T-helper 2 cell treated with Interferon-gamma antibody and Interleukin-4, amounts not matched to agents 5 μg/mL and 100 μg/mL, for 36 hours (primary cell): Measurements from ENCODE around the gene SLC22A2.
"Not testable (repeated sequence)": the region's sequence is repeated elsewhere in the genome, so short reads cannot be mapped to it uniquely, and the experiment has no call there.

ENCODE experiments used
- DNase-seq: peaks from one replicate; pipeline ENCODE4 v3.0.0; 2021; ENCODE audit warnings: low spot score
- H3K27ac Mint-ChIP-seq: one replicate; pipeline ENCODE4 v1.8.0; 2021; ENCODE audit warnings: mild to moderate bottlenecking, mixed read lengths
- H3K27me3 Mint-ChIP-seq: one replicate; pipeline ENCODE4 v1.8.0; 2021; ENCODE audit warnings: low read depth, mixed read lengths
- H3K36me3 Mint-ChIP-seq: one replicate; pipeline ENCODE4 v1.8.0; 2021; ENCODE audit warnings: low read depth, mixed read lengths
- H3K4me1 Mint-ChIP-seq: one replicate; pipeline ENCODE4 v1.8.0; 2021; ENCODE audit warnings: low read depth, mixed read lengths
- H3K4me3 Mint-ChIP-seq: one replicate; pipeline ENCODE4 v1.8.0; 2022; ENCODE audit warnings: mild to moderate bottlenecking, moderate library complexity, mixed read lengths
- H3K9me3 Mint-ChIP-seq: one replicate; pipeline ENCODE4 v1.8.0; 2021; ENCODE audit warnings: mixed read lengths

The SLC22A2 gene

DNA sequence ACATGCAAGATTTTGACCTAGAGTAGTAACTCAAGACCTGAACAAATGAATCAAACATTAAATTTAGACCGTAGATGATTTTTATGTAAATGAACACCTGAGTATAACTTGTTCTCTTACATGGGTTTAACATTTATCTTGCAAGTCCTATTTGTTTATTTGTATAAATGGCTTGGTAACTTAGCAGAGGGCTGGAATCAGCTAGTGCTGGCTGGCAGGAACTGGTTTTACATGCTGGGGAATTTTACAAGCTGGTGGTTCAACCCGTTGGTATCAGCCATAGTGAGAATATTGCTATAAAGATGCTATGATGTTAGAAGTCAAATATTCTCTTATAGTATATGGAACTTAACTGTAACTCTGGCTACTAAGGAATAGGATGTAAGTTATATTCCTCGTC lies 8.9 kb downstream of the SLC22A2 start:
- Mint-ChIP-seq H3K27me3 (peaks cover 7% of the 10 kb centered on the region), H3K27ac (no peak overlapping the region), H3K4me3 (no peak overlapping the region), H3K36me3 (no peaks in the 10 kb centered on the region), H3K9me3 (no peaks in the 10 kb centered on the region), H3K4me1 (no peaks in the 10 kb centered on the region)
- DNase-seq: no peak

DNA sequence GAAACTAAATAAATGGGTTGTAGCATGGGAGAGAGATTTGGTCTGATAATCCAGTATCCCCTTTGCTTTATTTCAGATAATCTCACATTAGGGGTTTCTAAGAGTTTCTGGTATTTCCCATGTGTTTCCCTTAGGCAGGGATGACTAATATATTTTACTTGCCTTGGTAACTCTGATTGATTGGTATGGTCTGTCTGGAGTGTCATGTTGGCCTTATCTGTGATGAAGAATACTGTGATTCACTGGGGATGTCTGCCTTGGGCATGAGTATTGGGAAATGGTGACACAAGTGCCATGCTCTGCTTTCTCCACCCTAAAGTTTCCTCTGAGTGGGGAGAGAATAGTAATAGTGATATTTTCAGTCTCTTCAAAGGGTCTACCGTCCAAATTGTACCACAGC lies 10.1 kb downstream of the SLC22A2 start:
- Mint-ChIP-seq H3K9me3 (no peaks in the 10 kb centered on the region), H3K4me1 (no peaks in the 10 kb centered on the region), H3K4me3 (no peak overlapping the region), H3K27ac (no peak overlapping the region), H3K27me3 (peaks cover 4% of the 10 kb centered on the region), H3K36me3 (no peaks in the 10 kb centered on the region)
- no peak for DNase-seq

DNA sequence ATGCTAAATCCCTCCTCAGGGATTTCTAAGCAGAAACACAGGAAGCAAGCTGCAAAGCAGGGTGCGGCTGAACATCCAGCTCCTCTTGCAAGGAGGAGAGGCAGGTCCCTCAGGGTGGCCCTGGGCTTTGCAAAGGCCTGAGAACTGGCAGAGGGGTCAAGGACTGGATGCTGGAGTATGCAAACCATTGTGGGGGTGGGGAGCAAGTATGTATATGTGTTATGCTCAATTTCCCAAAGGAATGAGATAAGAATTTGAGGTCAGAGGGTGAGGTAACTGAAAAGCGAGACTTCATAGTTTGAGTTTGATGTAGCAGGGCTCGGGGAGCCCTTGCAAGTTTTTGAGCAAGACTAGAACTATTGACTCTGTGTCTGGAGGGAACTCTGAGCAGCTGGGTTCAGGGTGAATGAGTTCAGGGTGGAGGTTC lies 11.2 kb downstream of the SLC22A2 start:
- H3K9me3 Mint-ChIP-seq: no peaks in the 10 kb centered on the region
- no peaks in the 10 kb centered on the region for H3K4me1 Mint-ChIP-seq
- H3K4me3 Mint-ChIP-seq: no peak overlapping the region
- no peaks in the 10 kb centered on the region for H3K36me3 Mint-ChIP-seq
- no peak overlapping the region for H3K27ac Mint-ChIP-seq
- peaks cover 4% of the 10 kb centered on the region for H3K27me3 Mint-ChIP-seq
- DNase-seq: no peak

DNA sequence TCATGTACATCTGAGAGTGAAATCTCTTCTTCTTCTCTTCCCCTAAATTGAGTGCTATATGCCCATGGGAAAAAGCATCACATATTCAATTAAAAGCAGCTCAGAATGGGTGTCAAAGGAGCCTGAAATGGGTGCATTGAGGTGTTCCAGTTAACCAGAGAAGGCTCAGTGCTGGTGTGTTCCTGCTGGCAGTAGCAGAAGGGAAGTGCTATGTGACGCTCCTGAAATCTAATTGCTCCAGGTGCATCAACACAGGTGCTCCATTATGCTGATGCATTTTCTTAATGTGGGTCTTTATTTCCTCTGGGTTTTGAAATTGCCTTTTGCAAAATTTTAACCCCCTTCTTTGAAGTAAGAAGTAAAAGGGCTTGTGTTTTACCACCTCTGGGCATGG lies 17.9 kb downstream of the SLC22A2 start:
- H3K36me3 Mint-ChIP-seq: no peaks in the 10 kb centered on the region
- H3K27ac Mint-ChIP-seq: no peak overlapping the region
- no peaks in the 10 kb centered on the region for H3K27me3 Mint-ChIP-seq
- H3K4me3 Mint-ChIP-seq: no peak overlapping the region
- no peaks in the 10 kb centered on the region for H3K9me3 Mint-ChIP-seq
- no peak for DNase-seq
- no peaks in the 10 kb centered on the region for H3K4me1 Mint-ChIP-seq

DNA sequence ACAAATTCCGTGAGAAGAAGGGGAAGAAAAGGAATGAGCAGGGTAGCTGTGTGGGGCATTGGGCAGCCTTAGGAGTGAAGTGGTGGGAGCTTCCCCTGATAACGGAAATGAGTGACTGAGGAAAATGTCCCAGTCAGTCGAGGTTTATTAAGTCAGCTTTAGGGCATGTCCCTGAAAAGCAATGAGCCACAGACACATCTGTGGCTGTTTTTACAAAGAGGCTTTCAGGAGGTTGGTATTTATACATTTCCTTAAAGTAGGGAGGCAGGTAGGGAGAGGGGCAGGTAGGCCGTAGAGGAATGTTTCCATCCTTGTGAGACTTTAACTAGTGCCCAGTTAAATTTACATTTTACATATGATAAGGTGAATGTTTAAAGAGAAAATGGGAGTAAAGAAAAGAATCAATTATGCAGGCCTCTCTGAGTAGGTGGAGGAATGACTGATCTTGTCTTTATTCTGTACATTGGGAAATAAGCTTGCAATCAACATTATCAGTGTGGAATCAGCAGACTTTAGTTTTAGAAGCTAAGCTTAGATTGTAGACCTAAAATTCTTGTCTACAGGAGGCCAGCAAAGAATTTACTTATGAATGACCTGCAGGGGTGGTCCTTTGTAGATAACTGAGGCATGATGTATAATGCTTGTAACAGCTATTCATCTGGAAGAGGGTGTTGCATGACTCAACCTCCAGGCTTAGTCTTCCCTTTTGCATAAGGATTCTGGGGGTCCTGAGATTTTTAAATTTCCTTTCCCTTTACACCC lies 18.5 kb downstream of the SLC22A2 start:
- H3K36me3 Mint-ChIP-seq: no peaks in the 10 kb centered on the region
- no peaks in the 10 kb centered on the region for H3K27me3 Mint-ChIP-seq
- no peak for DNase-seq
- H3K9me3 Mint-ChIP-seq: no peaks in the 10 kb centered on the region
- H3K4me1 Mint-ChIP-seq: no peaks in the 10 kb centered on the region
- no peak overlapping the region for H3K27ac Mint-ChIP-seq
- H3K4me3 Mint-ChIP-seq: no peak overlapping the region

DNA sequence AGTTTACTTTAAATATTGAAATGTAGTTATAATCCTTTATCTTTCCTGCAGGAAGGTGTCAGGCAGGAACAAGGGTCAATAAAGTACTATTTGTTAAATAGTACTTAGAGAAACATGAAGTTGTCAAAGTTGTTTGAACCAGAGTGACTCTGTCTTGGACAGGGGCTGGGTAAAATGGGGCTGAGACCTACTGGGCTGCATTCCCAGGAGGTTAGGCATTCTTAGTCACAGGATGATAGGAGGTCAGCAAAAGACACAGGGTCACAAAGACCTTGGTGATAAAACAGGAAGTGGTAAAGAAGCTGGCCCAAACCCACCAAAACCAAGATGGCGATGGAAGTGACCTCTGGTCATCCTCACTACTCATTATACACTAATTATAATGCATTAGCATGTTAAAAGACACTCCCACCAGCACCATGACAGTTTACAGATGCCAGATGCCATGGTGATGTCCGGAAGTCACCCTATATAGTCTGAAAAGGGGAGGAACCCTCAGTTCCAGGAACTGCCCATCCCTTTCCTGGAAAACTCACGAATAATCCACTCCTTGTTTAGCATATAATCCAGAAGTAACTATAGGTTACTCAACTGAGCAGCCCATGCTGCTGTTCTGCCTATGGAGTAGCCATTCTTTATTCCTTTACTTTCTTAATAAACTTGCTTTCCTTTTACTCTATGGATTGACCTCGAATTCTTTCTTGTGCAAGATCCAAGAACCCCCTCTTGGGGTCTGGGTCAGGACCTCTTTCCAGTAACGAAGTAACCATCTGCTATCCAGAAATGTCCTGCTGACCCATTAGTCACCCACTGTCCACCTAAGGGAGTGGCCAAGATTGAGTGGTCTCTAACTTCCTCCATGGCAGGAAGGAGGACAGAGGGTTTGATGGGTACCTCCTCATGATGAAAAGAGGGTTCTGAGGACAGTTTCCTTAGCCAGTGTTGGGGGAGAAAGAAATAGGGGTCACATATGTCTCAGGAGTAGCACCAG lies 19.6 kb downstream of the SLC22A2 start:
- DNase-seq: no peak
- Mint-ChIP-seq H3K9me3 (no peaks in the 10 kb centered on the region), H3K36me3 (no peaks in the 10 kb centered on the region), H3K27me3 (no peaks in the 10 kb centered on the region), H3K27ac (no peak overlapping the region), H3K4me3 (no peak overlapping the region), H3K4me1 (no peaks in the 10 kb centered on the region)

DNA sequence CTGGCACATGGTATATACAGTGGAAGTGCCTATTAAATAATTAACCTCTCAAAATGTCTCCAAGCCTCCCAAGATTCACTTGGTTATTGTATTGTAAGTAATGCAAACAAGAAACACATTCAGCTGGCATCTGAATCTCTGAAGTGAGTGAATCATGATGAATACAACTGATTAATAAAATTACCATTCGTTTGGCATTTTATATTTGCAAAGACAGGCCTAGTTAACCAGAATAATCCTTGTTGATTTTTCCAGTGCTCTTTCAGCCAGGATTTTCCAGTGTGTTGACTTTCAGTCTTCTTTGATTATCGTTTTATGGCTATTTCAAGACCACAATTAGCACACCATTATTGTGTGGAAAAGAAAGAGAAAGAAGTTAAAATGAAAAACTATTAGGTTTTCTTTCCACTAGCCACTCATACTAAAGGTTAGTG lies 20.3 kb downstream of the SLC22A2 start:
- Mint-ChIP-seq H3K27ac (no peak overlapping the region), H3K9me3 (no peaks in the 10 kb centered on the region), H3K4me3 (no peak overlapping the region), H3K36me3 (no peaks in the 10 kb centered on the region), H3K27me3 (no peaks in the 10 kb centered on the region), H3K4me1 (no peaks in the 10 kb centered on the region)
- no peak for DNase-seq

DNA sequence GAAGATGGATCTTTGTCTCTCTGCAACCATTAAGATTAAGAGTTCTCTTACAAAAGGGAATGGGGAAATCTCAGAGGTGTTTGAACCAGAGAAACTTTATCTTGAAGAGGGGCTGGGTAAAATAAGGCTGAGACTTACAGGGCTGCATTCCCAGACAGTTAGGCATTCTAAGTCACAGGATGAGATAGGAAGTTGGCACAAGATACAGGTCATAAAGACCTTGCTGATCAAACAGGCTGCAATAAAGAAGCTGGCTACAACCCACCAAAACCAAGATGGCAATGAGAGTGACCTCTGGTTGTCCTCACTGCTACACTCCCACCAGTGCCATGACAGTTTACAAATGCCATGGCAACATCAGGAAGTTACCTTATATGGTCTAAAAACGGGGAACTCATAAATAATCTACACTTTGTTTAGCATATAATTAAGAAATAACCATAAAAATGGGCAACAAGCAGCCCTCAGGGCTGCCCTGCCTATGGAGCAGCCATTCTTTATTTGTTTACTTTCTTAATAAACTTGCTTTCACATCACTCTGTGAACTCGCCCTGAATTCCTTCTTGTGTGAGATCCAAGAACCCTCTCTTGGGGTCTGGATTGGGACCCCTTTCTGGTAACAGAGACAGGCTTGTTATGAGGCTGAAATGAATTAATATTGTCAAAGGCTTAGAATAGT lies 20.9 kb downstream of the SLC22A2 start:
- not testable (repeated sequence) for H3K9me3 Mint-ChIP-seq, H3K27ac Mint-ChIP-seq, H3K27me3 Mint-ChIP-seq, H3K4me3 Mint-ChIP-seq, H3K36me3 Mint-ChIP-seq, DNase-seq, H3K4me1 Mint-ChIP-seq

DNA sequence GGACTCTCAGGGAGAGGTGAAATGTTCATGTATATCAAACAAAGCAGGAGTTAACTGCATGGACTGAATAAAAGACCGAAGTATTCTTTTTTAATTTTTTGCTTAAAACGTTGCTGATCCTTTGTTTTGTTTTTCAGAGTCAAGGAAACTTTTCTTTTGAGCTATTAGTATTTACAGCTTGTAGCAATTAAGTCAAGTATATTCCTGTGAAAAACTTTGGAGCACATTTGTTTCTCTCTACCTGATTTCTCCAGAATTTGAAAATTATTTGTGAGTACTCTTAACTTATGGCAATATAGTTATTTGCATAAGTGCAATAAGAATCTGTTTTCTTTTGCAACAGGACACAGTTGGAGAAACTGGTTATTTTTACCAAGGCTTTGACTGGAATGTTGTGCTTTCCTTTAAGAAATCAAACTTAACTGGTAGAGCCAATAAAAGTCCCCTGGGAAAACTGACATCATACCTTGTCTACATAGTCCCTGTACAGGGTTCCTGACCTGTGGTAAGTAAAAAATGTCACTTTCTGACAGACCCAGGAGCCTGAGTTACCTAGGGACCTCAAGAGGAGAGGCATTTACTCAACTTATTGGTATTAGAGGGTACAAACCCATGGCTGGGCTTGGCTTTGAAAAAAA lies 22.3 kb downstream of the SLC22A2 start:
- H3K4me3 Mint-ChIP-seq, H3K9me3 Mint-ChIP-seq, H3K27me3 Mint-ChIP-seq, DNase-seq, H3K4me1 Mint-ChIP-seq, H3K27ac Mint-ChIP-seq, H3K36me3 Mint-ChIP-seq: not testable (repeated sequence)

DNA sequence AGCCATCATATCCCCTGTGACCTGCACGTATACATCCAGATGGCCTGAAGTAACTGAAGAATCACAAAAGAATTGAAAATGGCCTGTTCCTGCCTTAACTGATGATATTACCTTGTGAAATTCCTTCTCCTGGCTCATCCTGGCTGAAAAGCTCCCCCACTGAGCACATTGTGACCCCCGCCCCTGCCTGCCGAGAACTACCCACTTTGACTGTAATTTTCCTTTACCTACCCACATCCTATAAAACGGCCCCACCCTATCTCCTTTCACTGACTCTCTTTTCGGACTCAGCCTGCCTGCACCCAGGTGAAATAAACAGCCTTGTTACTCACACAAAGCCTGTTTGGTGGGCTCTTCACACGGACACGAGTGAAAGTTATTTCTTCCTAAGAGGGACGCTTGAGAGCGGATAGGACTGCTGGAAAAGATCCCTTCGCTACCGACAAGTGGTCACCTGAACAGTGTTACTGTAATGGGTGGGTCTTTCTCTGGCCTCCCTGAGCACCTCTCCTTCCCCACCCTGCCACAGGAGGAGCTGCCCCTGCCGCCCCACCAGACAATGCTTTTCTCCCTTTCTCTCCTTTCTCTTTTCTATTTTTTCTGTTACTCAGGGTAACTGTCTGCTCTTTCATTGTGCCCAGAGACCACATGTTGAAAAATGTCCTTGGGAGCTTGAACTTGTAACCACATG lies 24.5 kb downstream of the SLC22A2 start:
- not testable (repeated sequence) for H3K4me3 Mint-ChIP-seq, DNase-seq, H3K27ac Mint-ChIP-seq, H3K4me1 Mint-ChIP-seq, H3K36me3 Mint-ChIP-seq, H3K9me3 Mint-ChIP-seq, H3K27me3 Mint-ChIP-seq

DNA sequence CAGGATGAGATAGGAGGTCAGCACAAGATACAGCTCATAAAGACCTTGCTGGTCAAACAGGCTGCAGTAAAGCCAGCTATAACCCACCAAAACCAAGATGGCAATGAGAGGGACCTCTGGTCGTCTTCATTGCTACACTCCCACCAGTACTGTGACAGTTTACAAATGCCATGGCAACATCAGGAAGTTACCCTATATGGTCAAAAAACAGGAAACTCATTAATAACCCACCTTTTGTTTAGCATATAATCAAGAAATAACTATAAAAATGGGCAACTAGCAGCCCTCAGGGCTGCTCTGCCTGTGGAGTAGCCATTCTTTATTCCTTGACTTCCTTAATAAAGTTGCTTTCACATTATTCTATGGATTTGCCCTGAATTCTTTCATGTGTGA lies 30.9 kb downstream of the SLC22A2 start:
- Mint-ChIP-seq H3K4me1 (no peaks in the 10 kb centered on the region), H3K27me3 (no peaks in the 10 kb centered on the region), H3K4me3 (no peak overlapping the region), H3K9me3 (peaks cover 4% of the 10 kb centered on the region), H3K36me3 (no peaks in the 10 kb centered on the region), H3K27ac (no peak overlapping the region)
- no peak for DNase-seq

DNA sequence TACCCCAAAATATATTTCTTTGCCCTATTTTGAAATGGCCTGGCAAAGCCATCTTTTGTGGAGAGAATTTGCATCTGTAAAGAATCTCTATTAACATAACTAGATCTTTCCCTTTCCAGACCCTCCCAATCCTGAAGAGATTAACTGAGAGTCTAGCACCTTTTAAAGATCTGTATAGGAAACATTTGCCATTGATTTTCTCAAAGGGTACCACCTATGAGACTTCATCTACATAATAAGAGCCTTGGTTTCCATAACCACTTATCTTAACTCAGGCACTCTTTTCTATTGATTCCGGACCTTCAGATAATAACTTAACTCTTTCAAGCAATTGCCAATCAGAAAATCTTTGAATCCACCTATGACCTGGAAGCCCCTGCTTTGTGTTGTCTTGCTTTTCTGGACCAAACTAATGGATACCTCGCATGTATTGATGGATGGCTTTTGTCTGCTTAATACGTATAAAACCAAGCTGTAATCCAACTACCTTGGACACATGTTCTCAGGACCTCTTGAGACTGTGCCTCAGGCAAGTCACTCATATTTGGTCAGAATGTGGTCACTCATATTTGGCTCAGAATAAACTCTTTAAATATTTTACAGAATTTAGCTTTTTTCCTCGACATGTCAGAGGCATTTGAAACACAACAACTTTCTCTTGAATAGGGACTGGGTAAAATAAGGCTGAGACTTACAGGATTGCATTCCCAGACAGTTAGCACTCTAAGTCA lies 31.4 kb downstream of the SLC22A2 start:
- DNase-seq: no peak
- Mint-ChIP-seq H3K36me3 (no peaks in the 10 kb centered on the region), H3K27ac (no peak overlapping the region), H3K27me3 (no peaks in the 10 kb centered on the region), H3K9me3 (peaks cover 4% of the 10 kb centered on the region), H3K4me1 (no peaks in the 10 kb centered on the region), H3K4me3 (no peak overlapping the region)

DNA sequence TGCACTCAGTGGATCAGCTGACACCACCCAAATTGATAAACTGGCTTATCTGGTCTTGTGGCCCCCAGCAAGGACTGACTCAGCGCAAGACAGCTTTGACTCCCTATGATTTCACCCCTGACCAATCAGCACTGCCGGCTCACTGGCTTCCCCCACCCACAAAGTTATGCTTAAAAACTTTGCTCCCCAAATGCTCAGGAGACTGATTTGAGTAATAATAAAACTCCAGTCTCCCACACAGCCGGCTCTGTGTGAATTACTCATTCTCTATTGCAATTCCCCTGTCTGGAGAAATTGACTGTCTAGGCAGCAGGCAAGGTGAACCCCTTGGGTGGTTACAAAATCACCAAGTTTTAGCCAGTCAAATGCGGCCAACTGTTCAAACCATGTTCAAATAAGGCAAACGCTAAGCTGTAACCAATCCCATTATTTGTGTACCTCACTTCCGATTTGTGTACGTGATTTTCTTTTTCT lies 32.5 kb downstream of the SLC22A2 start:
- Mint-ChIP-seq H3K27ac (no peak overlapping the region), H3K27me3 (peaks cover 2% of the 10 kb centered on the region), H3K36me3 (no peaks in the 10 kb centered on the region), H3K4me3 (no peak overlapping the region), H3K9me3 (peaks cover 4% of the 10 kb centered on the region), H3K4me1 (no peaks in the 10 kb centered on the region)
- DNase-seq: peak; percentile 51
